GM21526 (cell line): Measurements from ENCODE around the gene CACNA1C.

Source experiments
- ATAC-seq: cut with Tn5 transposase; IDR thresholded peaks from one replicate; pipeline ENCODE4 v1.9.1; 2021; ENCODE audit warnings: moderate library complexity; ENCODE audit not compliant: unreplicated experiment, low FRiP score

The CACNA1C gene

GRCh38 chr12:2190085-2190484, 137.3 kb downstream of the CACNA1C start:
- ATAC-seq: no peak

GRCh38 chr12:2190896-2191533, 138.2 kb downstream of the CACNA1C start:
- no peak for ATAC-seq

GRCh38 chr12:2191534-2192153, 138.9 kb downstream of the CACNA1C start:
- no peak for ATAC-seq

- ATAC-seq: no peak
Observed at GRCh38 chr12:2192231-2192630, 139.4 kb downstream of the CACNA1C start.

GRCh38 chr12:2194060-2194459, 141.3 kb downstream of the CACNA1C start:
- no peak for ATAC-seq

- ATAC-seq: no peak
Observed at GRCh38 chr12:2194571-2194970, 141.8 kb downstream of the CACNA1C start.

GRCh38 chr12:2195085-2195484, 142.3 kb downstream of the CACNA1C start:
- ATAC-seq: no peak

- no peak for ATAC-seq
Observed at GRCh38 chr12:2198005-2198501, 145.3 kb downstream of the CACNA1C start.

- ATAC-seq: no peak
Observed at GRCh38 chr12:2198542-2198941, 145.8 kb downstream of the CACNA1C start.

GRCh38 chr12:2205996-2206395, 153.2 kb downstream of the CACNA1C start:
- no peak for ATAC-seq

GRCh38 chr12:2208837-2209635, 156.2 kb downstream of the CACNA1C start:
- ATAC-seq: no peak

GRCh38 chr12:2211119-2211518, 158.3 kb downstream of the CACNA1C start:
- ATAC-seq: no peak

GRCh38 chr12:2212537-2212936, 159.8 kb downstream of the CACNA1C start:
- ATAC-seq: no peak

- no peak for ATAC-seq
Observed at GRCh38 chr12:2212971-2213869, 160.4 kb downstream of the CACNA1C start.

GRCh38 chr12:2214411-2214810, 161.6 kb downstream of the CACNA1C start:
- no peak for ATAC-seq

GRCh38 chr12:2215709-2216560, 163.1 kb downstream of the CACNA1C start:
- no peak for ATAC-seq

GRCh38 chr12:2218706-2219105, 165.9 kb downstream of the CACNA1C start:
- ATAC-seq: no peak

- no peak for ATAC-seq
Observed at GRCh38 chr12:2221030-2221621, 168.3 kb downstream of the CACNA1C start.

- no peak for ATAC-seq
Observed at GRCh38 chr12:2222691-2223090, 169.9 kb downstream of the CACNA1C start.
